AG09319 (cell line): ENCODE results near the gene GNPAT.

Experiments used
- DNase-seq: peaks from one replicate; pipeline ENCODE4 v3.0.0-alpha.2; 2010; ENCODE audit warnings: low read depth; ENCODE audit errors: extremely low read depth
- CTCF ChIP-seq: IDR thresholded peaks from 2 replicates; pipeline ENCODE4 v1.5.1; 2011; ENCODE audit warnings: low read depth, mild to moderate bottlenecking, inconsistent platforms, low read length, moderate library complexity

The GNPAT gene

DNA sequence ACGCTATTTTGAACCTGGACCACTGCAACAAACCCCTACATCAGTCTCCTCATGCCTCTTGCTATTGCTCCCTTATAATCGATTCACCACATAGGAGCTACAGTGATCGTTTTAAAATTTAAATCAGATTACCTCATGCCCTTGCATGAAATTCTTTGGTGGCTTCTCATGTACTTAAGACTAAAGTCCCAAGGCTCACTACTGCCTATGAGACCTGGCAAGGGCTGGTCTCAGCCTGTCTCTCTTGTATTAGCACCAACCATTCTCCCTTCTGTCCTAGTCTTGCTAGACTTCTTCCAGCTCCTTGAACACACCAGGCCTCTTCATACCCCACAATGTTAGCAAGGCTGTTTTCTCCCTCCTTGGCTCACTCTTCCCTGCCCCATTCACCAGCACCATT lies 6.5 kb upstream of the GNPAT start:
- TF ChIP-seq CTCF = no peak
- no peak for DNase-seq

DNA sequence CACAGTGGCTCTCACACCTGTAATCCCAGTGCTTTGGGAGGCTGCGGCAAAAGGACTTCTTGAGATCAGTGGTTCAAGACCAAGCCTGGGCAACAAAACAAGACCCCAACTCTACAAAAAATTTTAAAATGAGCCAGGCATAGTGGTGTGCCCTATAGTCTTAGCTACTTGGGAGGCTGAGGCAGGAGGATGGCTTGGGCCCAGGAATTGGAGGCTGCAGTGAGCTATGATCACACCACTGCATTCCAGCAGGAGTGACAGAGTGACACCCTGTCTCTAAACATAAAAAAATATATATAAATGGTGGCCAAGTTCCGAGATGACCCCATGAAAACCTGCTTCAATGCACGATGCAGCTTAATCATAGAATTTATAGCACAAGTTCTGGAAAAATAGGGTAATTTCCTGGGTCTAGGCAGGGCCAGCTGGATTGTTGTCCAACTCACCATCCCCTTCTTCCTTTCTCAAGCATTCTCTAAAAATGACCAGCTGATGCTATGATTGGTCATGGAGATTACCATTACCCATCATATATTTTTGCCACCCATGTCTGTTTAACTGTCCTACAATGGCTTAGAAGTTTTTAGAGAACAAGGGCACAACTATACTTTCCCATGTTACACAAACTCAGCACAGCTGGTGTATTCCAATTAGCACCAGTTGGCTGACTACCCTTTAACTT lies 5.3 kb upstream of the GNPAT start:
- DNase-seq = no peak
- TF ChIP-seq CTCF = no peak

DNA sequence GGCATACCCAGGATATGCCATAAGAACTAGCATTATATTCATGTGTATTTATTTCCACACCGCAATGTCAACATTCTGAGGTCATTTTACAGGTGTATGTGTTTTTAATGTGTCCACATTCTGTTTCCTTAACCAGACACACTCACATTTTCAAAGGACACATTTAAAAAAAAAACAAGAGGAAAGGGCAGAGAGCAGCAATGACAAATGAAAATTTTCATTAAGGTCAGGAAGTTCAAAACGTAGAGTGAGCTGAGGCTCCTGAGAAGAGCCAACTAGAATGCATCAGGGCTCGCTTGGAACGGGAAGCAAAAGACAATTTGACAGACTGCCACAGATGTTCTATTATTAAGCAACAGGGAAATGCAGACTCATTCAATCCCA lies 4.8 kb upstream of the GNPAT start:
- TF ChIP-seq CTCF = no peak
- no peak for DNase-seq

DNA sequence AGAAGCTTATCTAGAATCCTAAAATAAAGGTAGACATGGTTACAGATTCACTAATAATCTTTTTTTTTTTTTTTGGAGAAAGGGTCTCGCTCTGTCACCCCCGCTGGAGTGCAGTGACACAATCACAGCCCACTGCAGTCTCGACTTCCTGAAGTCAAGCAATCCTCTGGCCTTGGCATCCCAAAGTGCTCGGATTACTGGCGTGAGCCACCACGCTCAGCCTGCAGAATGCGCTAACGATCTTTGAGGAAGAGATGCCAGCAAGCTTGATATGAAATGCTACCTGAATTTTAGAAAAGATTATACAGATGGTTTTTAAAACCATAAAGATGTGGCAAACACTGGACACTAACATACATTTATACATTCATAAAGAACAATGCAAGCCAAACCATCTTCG lies 4.1 kb upstream of the GNPAT start:
- TF ChIP-seq CTCF = no peak
- no peak for DNase-seq

DNA sequence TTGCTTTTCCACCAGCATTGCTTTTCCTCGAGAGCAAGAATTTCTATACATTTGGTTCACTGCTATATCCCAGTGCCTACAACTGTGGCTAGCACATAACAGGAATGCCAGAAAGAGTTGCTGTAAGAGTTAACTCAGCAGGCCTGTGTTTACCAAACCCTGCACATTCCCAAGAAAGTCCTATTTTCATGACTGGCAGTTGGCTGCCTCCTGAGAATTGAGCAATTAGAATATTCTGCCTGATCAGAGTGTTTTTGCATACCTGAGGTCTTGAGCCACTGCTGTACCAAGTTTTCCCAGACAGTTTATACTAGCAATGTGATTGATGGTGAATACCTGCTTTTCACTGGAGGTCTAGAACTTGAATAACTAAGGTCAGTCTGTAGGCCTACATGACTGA lies 2.7 kb upstream of the GNPAT start:
- no peak for TF ChIP-seq CTCF

GRCh38 chr1:231240531-231240882 lies 505 bp upstream of the GNPAT start:
- TF ChIP-seq CTCF = no peak
- DNase-seq = no peak

More for the DNA sequence above, 2.7 kb upstream of the GNPAT start:
- DNase-seq = no peak

DNA sequence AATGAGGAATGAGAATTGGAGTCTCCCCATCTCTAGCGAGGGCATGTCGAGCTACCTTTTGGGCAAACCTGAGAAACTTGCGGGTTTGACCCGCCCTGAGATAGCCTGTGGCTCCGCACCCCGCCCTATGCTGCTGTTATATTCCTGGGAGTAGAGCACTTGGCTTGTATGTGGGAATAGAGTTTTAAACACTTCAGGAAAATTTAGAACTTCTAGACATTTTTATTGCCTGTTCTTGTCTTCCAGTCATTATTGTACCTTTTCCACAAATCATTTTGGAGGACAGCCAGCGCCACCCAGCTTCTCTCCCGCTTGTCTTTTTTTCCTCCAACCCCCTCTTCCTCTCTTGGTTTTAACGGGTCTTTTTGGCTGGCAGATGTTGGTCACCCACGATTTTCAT lies 738 bp downstream of the GNPAT start:
- no peak for TF ChIP-seq CTCF
- DNase-seq = no peak
